AG10803 (cell line): ENCODE results near the gene INO80E.

Experiments used
- DNase-seq: peaks from one replicate; pipeline ENCODE4 v3.0.0; 2010; ENCODE audit warnings: low read depth
- H3K4me3 ChIP-seq: 2 replicates; pipeline ENCODE4 v1.5.1; 2011; ENCODE audit warnings: mild to moderate bottlenecking, low read length, control low read depth
- CTCF ChIP-seq: conservative IDR thresholded peaks from 2 replicates; pipeline ENCODE4 v1.5.1; 2011; ENCODE audit warnings: mild to moderate bottlenecking, low read length, control low read depth, inconsistent platforms

INO80E gene

DNA sequence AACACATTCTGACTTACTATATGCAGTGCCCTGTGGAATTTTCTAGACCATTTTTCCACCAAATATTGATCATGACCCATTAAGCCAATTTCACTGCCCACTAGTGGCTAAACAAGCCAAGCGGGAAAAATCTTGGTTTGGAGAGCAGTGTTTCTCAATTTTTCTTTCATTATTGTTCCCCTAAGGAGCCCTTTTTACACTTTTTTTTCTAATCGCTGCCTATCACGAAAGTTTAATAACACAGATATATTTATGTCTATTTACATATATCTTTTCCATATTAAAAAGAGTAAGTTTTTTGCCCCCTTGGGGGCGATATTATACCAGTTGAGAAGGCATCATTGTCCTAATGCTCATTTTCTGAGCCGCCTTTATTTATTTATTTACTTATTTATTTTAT lies 45.8 kb downstream of the INO80E start:
- peak; percentile 54 for TF ChIP-seq CTCF
- peak; percentile 44 for DNase-seq
- H3K4me3 ChIP-seq = no peak overlapping the region

DNA sequence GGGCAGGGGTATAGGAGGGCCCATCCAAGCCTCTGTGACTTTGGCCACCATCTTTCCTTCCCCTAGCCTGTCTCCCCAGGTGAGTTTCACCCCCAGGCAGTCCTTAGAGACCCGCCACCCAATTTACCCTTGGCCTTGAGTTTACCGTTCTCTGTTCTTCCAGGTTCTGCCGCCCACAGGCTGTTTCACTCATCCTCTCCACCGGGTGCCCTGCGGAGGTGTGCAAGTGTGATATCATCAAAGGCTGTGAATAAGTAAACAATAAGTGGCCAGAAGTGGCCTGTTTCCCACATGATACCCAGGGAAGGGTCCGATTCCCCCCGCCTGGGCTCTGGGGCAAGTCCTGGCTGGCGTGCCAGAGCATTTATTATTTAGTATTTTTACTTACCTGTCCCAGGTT lies 50.1 kb downstream of the INO80E start:
- TF ChIP-seq CTCF = no peak
- no peak overlapping the region for H3K4me3 ChIP-seq
- no peak for DNase-seq

DNA sequence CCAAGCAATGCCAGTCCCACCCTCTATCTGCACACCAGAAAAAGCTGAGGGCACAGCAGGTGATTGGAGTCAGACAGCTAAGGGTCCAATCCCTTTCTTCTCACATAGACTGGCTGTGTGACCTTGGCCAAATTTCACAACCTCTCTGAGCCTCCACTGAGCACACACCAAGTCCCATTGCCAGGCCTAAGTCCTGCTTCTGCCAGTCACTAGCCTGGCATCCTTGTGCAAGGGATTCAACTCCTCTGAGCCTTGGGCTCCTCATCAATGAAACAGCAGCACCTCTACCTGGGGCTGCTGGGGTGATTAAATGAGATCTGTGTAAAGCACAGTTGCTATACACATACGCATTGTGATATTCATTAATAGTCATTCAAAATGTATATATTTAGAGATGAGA lies 50.5 kb downstream of the INO80E start:
- H3K4me3 ChIP-seq = no peak overlapping the region
- TF ChIP-seq CTCF = no peak
- DNase-seq = no peak

GRCh38 chr16:30049871-30050270 lies 53.8 kb downstream of the INO80E start:
- TF ChIP-seq CTCF = no peak
- no peak for DNase-seq
- no peak overlapping the region for H3K4me3 ChIP-seq

- H3K4me3 ChIP-seq = no peak overlapping the region
- DNase-seq = peak; percentile 62
- TF ChIP-seq CTCF = no peak
Observed at GRCh38 chr16:30051518-30051917, 55.5 kb downstream of the INO80E start.

DNA sequence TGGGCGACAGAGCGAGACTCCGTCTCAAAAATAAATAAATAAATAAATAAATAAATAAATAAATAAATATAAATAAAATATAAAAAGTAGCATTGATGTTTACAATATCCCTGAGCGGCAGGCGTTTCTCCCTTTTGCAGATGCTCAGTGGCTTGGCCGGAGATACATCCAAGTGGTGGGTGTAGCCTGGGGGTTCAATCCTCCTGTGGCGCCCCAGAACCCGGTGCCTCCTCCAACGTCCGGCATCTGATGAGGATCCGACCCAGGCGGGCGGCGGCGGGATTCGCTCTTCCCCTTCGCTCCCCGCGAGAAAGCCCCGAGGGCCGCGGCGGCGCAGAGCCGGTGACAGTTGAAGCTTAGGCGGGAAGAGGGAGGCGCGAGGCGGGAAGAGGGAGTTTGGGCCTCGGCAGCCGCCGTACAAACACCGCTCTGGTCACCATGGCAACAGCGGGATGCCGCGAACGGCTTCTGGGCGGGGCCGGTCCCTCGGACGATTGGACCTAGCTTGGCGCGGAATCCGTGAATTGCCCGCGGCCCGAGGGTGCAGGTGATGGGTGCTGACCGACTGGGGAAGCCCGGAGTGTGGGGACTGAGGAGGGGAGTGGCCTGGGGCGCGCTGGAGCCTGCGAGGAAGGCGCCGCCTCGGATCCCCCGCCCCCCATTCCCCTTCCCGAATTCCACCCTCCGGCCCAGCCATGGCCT lies 56.8 kb downstream of the INO80E start:
- H3K4me3 ChIP-seq = peak overlapping the region; percentile 83
- TF ChIP-seq CTCF = no peak
- DNase-seq = peak; percentile 89

GRCh38 chr16:30053376-30054015 lies 57.5 kb downstream of the INO80E start:
- DNase-seq = peak; percentile 65
- peak overlapping the region; percentile 83 for H3K4me3 ChIP-seq
- no peak for TF ChIP-seq CTCF
